ENCODE measurements around the gene KAT14.
"Not testable (repeated sequence)": the region's sequence is repeated elsewhere in the genome, so short reads cannot be mapped to it uniquely, and the experiment has no call there.

The KAT14 gene, protein sequence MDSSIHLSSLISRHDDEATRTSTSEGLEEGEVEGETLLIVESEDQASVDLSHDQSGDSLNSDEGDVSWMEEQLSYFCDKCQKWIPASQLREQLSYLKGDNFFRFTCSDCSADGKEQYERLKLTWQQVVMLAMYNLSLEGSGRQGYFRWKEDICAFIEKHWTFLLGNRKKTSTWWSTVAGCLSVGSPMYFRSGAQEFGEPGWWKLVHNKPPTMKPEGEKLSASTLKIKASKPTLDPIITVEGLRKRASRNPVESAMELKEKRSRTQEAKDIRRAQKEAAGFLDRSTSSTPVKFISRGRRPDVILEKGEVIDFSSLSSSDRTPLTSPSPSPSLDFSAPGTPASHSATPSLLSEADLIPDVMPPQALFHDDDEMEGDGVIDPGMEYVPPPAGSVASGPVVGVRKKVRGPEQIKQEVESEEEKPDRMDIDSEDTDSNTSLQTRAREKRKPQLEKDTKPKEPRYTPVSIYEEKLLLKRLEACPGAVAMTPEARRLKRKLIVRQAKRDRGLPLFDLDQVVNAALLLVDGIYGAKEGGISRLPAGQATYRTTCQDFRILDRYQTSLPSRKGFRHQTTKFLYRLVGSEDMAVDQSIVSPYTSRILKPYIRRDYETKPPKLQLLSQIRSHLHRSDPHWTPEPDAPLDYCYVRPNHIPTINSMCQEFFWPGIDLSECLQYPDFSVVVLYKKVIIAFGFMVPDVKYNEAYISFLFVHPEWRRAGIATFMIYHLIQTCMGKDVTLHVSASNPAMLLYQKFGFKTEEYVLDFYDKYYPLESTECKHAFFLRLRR

DNA sequence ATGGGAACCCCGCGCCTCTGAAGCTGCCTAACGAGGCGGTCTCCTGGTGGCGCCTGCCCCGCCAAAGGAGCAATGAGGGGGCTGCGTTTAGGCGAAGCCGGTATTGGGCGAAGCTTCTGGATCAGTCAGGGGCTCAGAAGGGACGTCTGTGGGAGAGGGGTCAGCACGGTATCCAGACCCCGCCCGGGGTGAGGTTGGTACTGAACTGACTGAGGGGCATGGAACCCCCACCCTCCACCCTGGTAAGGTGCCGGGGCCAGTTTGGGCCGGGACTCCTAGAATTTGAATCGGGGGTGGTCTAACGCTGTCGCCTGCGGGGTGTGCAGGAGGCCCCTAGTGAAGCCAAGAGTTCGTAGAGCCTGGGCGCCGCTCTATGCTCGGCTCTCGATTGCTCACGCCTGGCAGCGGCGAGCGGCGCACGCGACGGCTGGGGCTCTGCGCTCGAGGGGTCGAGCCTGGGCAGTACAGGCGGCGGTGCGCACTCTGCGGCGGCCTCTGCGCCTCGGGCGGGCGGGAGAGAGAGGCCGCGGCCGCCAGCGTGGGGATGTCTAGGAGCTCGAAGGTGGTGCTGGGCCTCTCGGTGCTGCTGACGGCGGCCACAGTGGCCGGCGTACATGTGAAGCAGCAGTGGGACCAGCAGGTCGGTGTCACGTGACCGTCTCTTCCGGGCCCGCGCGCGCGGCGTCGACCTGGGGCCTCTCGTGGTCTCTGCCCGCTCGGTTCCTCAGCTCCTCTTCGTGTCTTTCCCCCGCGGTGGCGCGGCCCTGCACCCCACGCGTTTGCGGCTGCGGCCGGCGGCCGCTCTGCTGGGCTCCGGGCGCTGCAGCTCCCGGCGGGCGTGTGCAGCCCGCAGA lies at the start of gene KAT14, which contains the start of gene PET117:
KAT14 (plus strand) TSS at position 452 of the 854 bp plus-strand sequence. CDS start 4,798 bp downstream, outside the sequence.
PET117 (plus strand) TSS at position 452 of the 854 bp plus-strand sequence; CDS start at position 545, 93 bp downstream.
- no peak for FAIRE-seq

DNA sequence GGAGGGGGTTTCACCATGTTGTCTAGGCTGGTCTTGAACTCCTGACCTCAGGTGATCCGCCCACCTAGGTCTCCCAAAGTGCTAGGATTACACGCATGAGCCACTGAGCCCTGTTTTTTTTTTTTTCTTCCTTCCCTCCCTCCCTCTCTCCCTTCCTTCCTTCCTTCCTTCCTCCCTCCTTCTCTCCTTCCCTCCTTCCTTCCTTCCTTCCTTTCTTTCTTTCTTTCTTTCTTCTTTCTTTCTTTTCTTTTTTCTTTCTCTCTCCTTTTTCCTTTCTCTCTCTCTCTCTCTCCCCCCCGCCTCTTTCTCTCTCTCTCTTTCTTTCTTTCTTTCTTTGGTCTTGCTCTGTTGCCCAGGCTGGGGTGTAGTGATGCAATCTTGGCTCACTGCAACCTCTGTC lies 49.4 kb upstream of the KAT14 start:
- not testable (repeated sequence) for FAIRE-seq

DNA sequence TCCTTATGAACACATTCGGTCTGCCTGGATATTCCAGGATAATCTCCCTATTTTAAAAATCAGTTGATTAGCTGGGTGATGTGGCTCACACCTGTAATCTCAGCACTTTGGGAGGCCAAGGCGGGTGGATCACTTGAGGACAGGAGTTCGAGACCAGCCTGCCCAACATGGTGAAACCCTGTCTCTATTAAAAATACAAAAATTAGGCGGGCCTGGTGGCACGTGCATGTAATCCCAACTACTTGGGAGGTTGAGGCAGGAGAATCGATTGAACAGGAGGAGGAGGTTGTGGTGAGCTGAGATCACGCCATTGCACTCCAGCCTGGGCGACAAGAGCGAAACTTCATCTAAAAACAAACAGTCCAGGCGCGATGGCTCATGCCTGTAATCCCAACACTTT lies 48.8 kb upstream of the KAT14 start:
- FAIRE-seq: not testable (repeated sequence)

DNA sequence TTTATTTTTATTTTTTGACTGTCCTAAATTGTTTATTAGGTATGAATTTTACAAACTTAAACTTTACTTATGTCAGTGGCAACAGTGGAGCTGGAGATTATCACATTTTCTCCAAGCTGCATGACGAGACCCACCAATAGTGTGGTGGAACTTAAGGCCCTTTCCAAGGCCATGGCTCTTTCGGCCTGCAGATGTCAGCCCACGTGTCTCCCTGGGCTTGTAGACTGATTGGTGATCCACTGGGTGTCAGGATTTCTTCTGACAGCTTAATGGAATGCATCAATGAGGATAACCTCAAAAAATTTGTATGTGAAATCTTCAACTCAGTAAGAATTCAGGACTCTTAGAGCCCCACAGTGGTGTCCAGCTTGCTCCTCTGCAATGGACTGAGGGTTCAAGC lies 47.6 kb upstream of the KAT14 start:
- FAIRE-seq: no peak

DNA sequence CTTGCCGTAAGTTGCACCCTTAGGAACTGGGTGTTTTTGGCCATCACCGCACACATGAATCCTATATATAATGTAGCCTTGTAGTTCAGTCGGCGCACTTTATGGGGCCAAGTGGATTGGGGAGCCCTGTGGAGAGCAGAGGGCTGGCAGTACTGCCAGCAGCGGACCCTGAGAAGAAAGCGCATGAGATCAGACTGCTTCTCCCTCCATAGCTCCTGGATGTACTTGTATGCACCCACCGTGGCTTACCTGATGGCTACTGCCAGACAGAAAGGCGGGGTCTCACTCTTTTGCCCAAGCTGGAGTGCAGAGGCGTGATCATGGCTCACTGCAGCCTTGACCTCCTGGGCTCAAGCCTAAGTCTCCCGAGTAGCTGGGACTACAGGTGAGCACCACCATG lies 47.2 kb upstream of the KAT14 start:
- no peak for FAIRE-seq

DNA sequence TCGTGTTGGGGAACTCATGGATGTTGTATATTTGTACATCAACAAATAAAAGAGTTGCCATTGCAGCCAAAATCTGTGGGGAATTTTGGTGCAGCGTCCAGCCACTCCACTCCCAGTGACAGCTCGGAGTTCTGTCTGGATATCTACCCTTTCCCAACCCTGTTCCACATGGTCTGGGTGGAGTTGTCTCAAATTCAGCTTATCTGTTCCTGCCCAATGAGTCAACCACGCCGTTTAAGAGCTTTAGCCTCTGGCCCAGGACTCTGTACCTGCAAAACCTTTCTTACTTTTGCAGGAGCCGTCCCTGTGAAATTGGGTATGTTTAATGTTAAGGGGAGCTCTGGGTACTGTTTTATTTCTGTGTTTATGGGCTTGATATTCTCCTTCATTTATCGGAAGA lies 46.0 kb upstream of the KAT14 start:
- no peak for FAIRE-seq

DNA sequence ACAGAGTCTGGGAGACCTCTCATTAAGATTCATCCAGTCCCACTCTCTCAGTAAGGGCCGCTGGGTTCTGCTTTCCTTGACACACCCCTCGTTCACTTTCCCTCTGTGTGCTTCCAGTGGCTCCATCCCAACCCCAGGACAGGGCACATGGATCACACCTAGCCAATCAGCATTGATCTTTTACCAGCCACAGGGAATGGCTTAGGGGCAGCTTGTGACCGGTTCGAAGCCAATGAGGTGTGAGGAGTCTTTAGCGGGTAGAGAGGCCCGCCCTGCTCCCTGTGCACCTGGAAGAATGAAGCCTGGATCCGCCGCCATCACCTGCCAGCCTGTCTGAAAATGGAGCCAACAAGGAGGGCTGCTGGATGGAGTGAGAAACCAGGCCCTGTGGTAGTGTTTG lies 44.8 kb upstream of the KAT14 start:
- no peak for FAIRE-seq

DNA sequence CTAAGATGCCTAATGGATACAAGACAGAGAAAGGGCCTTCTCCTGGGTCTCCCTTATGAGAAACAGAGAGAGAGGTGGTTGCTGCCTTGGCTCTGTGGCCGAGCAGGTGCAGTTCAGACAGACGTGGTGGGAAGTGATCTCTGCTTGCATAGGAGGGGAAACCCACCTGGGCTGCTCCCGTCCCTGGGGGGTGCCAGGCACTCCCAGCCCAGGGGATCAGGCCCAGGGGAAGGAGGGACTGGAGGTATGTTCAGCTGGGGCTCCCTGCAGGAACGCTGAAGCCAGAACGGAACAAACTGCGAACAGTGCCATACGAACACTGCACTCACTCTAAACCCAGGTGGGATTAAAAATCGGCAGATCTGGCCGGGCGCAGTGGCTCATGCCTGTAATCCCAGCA lies 44.3 kb upstream of the KAT14 start:
- FAIRE-seq: no peak

DNA sequence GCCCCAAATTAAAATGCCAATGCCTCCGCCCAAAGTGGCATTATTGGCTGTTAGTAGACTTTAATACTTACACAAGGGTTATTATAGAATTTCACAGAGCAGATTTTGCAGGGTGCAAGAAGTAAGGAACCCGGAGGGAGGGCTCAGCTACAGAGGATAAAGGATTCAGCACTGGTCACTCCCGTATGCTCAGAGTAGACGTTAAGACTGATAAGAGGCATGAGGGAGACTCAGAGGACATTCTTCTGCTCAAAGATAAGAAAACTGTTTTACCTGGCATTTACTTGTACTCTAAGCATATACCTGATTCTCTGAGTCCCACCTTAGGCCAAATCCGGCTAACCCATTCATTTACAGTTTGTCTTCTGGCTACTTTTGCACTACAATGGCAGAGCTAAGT lies 43.5 kb upstream of the KAT14 start:
- FAIRE-seq: no peak

DNA sequence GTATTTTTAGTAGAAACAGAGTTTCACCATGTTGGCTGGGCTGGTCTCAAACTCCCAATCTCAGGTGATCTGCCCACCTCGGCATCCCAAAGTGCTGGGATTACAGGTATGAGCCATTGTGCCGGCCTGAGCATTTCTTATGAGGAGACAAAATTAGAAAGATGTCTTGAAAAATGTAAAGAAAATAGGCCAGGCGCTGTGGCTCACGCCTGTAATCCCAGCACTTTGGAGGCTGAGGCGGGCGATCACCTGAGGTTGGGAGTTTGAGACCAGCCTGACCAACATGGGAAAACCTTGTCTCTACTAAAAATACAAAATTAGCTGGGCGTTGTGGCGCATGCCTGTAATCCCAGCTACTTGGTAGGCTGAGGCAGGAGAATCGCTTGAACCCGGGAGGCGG lies 37.1 kb upstream of the KAT14 start:
- FAIRE-seq: not testable (repeated sequence)

DNA sequence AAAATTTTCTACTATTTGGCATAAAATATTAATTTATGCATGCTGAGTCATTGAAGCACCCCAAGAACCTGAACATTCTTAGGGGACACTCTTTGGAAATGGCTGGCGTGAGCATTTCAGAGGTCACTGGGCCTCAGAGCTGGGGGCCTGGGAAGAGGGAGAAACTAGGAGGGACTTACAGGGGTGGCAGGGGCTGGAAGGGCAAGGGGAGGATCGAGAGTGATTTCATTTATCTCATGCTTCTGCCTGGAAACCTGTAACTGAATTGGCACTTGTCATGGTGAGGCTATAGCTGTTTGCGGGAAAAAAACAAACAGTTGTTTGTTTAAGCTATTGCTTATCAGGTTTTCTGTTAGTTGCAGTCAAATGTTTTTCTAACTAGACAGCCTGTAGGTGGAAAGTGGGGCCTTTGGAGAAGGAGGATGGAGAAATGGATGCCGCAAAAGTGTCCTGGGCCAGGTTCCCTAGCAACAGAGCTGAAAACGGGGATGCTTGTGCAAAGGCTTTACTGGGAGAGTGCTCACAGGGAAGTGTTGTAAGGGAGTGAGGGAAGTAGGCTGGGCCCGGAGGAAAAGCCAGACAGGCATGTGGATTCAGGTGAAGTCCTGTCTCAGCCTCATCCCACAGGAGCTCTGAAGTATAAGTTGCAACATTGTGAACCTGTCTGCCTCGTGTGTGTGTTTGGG lies 36.4 kb upstream of the KAT14 start:
- no peak for FAIRE-seq

DNA sequence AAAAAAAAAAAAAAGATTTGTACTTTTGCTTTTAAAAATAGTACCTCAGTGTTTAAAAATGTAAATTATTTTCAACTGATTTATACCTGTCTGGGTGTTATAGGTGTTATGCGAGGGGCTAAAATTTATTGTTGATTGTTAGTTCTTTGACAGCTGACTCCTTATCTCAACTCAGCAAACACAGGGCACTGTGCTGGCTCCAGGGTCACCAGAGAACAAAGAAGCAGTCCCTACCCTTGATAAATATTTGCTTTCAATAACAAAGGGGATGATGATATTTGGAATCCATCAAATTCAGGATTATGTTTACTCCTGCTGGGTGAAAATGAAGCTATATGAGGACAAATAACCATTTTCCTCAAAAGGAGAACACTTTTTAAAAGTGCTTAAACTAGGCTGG lies 34.2 kb upstream of the KAT14 start:
- FAIRE-seq: no peak

DNA sequence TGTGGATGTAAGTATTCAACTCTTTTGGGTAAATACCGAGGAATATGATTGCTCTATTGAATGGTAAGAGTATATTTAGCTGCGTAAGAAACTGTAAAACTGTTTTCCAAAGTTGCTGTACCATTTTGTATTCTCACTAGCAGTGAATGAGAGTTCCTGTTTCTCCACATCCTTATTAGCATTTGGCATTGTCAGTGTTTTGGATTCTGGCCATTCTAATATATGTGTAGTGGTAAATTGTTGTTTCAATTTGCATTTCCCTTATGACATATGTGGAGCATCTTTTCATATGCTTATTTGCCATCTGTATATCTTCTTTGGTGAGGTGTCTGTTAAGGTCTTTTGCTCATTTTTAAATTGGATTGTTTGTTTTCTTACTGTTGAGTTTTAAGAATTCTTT lies 29.3 kb upstream of the KAT14 start:
- FAIRE-seq: no peak

DNA sequence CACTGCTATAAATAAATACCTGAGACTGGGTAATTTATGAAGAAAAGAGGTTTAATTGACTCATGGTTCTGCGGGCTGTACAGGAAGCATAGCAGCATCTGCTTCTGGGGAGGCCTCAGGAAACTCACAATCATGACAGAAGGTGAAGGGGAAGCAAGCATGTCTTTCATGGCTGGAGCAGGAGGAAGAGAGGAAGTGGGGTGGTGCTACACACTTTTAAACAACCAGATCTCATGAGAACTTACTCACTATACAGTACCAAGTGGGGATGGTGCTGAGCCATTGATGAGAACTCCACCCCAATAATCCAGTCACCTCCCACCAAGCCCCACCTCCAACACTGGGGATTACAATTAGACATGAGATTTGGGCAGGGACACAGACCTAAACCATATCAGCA lies 9.1 kb upstream of the KAT14 start:
- not testable (repeated sequence) for FAIRE-seq

DNA sequence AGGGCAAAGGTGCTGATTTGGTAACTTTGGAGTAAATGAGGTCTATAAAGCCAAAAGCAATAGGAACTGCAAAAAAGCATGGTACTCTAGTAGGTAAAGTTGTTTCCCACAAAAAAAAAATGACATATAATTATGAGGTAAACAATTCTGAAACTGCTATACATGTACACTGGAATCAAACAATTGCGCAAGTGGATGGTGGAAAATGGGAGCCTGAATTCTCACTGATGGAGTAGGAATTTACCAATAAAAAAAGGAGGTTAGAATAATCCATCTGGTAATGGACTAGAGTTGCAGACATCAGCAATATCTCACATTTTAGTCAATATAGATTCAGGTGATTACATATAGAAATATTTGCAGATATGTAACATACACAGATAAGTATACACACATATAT lies 5.0 kb upstream of the KAT14 start:
- no peak for FAIRE-seq

DNA sequence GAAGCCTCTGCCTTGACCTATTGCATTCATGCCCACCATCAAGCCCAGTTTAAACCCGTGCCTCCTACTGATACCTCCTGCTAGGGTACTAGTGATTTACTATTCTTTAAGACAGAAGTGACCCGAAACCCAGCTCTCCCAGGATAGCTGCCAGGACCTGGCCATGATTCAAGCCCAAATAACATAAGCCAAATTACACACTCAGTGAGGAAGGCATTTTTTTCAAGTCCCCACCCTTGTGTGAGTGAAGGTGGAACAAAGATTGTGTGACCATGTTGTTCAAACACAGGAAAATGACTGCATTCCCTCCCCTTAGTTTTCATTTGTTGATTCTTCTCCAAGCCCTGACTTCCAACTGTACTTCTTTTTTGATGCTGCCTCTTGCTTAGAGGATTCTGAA lies 3.7 kb upstream of the KAT14 start:
- no peak for FAIRE-seq

DNA sequence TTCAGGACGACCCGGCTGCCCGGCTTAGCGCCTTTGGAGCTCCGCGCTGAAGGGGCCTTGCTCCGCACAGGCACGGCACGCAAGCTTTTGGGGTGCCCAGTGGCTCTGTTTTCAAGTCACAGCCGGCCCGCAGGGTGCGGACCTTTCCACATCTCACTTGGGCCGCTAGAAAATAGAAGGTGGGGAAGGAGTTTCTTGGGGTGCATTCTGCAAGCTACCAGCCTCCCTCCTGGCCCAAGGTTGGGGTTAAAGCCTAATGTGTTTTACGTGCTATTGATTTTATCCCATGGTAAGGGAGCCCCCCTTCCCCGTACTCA lies 561 bp downstream of the KAT14 start:
- no peak for FAIRE-seq

DNA sequence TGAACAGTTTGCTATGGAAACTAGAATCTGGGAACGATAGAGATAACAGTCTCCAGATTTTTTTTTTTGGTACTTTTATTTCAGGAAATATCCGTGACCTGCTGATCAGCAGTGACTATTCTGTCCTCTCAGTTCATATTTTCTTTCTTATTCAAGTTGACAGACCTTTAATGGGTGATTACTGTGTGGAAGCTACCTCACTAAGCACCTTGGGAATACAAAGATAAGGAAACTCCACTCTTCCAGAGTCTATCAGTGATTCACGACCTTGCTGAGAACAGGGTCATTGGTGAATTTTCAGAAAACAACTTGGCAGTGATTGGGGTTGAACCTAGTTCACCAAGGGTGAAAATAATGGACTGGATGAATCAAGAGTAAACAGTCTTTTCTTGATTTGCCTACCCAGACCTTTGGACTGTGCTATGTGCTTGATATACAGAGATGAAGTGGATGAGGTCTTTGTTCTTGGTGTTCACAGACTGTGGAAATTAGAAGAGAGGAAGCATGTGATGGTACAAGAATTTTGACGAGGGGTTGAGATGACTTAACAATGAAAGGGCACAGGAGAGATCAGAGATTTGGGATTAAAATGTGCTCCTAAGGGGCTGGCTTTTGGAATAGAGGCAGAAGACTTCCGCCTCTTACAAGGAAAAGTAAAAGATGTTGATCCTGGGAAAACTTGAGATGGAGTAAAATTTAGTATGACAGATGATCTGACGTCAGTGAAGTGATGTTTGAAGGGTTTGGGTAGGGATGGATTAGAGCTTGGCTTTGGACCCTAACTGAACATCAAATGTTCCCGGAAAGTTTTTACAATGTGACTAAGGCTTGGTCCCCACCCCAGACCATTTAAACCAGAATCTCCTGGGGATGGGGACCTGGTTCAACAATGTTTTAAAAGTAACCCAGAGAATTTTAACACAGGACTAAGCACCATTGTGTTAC lies 1.2 kb downstream of the KAT14 start:
- no peak for FAIRE-seq

DNA sequence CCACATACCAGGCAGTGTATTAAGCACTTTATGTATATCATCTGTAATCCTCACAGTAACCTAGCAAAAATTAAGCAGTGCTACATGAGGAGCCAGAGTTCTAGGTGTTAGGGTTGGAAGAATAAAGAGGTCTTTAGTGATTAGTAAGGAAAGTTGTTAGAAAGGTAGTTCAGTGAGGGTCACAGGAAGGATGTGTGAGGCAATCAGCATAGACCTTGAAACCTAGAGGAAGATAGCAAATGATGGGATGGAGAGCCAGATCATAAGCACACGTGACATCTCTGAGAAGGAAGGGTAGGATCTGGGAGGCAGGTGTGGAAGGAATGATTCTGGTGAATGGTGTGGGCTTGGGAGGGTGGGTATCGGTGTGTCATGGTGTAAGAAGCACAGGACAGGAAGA lies 2.2 kb downstream of the KAT14 start:
- no peak for FAIRE-seq

DNA sequence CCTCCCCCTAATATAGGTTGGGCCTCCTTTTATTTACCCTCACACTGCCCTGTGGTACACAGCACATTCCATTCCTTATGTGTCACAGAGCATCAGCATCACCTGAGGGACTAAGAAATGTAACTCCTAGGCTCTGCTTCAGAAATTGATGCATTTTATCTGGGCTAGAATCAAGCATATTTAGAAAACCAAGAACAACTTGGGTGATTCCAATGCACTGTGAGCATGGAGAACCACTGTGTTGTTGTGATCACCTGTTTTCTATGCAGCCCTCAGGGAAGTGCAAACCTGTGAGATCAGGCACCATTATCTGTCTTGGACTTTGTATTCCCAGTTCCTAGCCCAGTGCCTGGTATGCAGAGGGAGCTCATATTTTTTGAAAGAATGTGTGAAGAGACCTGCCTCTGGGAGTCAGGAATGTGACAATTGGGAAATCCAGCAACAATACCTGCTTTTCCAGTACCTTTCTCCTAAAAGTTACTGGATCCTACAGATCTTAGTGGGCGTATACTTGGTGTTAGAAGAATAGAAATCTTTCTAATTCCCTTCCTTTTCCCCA lies 7.0 kb downstream of the KAT14 start:
- no peak for FAIRE-seq

DNA sequence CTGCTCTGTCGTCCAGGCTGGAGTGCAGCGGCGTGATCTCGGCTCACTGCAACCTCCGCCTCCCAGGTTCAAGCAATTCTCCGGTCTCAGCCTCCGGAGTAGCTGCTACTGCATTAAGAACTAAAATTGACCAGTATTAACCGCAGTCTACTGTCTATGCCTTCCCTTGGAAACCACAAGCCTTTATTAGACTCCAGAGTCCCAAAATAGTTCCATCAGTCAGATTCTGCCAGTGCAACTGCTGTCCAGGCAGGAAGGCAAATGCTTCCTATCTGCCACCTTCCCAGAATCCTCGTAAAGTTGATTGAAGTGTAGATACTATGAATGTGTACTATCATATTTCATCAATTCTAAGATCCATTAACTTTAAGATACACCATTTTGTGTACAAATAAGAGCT lies 16.7 kb downstream of the KAT14 start:
- FAIRE-seq: no peak

Measured in islet of Langerhans (tissue), 1 donor.